NCI-H69 (cell line): ENCODE results near the gene CPLX4.

ENCODE experiments used
- DNase-seq: peaks from one replicate; lab custom pipeline; 2025; lab: John Stamatoyannopoulos, UW

CPLX4 gene

DNA sequence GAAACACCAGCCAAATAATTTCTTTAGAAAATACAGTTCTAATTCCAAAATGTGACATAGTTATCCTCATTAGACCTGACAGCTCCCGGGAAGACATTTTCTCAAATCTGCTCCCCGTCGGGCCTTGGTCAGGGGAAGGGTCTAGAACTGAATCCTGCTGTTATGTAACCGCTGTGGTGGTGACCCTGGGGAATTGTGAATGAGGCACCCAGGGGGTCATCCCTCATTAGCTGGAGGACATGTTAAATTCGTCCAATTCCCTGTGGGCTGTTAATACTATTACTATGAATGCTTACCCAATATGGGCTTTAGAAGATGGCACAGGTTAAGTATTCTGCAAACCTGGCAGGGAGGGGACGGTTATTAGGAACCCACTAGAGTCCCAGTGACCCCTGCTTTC lies 11.8 kb downstream of the CPLX4 start:
- no peak for DNase-seq

DNA sequence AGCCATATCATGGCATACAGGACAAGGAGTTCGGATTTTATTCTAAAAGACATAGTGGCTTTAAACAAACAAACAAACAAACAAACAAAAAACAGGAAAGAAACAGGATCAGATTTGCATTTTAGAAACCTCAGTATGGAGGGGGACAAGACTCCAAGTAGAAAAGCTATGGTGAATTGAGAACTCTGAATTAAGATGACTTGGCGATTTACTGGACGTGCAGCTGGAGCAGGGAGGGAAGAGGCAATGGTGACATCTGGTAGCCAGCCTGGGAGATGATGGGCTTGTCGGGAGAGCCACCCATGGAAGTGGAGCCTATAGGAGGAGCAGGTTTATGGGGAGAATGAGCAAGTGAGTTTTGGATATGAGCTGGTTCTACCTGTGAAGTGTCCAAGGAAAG lies 13.2 kb downstream of the CPLX4 start:
- no peak for DNase-seq

DNA sequence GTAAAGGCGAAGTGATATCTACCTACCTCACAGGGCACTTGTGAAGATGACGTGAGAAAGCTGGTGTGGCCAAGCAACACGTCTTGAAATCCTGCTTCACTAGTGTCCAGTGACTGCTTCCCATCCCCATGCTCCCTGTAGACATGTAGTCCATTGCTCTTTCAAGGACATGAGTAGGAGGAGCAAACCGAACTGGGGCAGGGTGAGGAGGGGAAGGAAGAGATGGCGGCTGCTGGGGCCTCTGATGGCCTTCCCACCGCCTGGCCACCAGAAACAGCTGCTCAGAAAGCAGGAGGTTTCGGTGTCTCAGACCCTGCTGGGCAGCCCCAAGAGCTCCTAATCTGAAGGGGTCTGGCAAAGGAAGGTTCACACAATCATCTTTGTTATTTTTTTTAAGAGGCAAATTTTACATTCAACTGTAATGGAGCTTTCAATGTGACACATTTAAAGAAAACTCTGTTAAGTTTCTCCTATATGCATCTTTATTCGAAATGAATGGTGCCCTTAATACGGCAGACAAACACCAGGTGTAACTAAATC lies 14.7 kb downstream of the CPLX4 start:
- DNase-seq, result no peak

DNA sequence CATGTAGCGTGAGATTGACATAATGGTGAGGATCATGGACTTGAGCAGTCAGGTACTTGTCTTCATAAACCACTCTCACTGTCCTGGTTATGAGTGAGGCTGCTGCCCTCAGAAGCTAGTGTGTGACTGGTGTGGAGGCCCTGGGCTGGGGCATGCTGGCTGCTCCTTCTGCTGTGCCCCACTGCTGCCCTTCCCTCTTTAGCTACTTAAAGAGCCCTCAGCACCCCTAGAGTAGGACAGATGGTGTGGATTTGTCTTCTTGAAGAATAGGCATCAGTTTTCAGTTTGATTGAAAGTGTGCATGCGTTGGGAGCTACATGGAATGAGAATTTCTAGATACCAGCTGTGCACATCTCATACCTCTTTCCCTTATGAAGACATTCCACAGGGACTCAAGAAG lies 15.4 kb downstream of the CPLX4 start:
- peak; percentile 33 for DNase-seq

DNA sequence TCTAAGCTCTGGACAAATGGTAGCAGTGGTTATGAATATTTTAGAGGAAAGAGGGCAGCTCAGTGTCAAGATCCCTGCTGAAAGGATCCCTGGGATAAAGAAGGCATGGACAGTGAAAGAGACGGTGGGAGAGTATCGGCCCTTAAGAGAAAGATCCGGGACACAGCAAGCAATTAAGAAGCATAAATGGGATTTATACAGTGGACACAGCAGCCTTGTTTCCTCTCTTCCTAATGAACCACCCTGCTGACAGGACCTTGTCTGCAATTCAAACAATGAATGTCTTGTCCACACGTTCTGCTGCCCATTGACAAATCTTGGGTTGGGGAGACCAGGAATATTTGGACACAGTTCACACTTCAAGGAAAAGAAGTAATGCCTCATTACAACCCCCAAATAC lies 16.5 kb downstream of the CPLX4 start:
- no peak for DNase-seq

DNA sequence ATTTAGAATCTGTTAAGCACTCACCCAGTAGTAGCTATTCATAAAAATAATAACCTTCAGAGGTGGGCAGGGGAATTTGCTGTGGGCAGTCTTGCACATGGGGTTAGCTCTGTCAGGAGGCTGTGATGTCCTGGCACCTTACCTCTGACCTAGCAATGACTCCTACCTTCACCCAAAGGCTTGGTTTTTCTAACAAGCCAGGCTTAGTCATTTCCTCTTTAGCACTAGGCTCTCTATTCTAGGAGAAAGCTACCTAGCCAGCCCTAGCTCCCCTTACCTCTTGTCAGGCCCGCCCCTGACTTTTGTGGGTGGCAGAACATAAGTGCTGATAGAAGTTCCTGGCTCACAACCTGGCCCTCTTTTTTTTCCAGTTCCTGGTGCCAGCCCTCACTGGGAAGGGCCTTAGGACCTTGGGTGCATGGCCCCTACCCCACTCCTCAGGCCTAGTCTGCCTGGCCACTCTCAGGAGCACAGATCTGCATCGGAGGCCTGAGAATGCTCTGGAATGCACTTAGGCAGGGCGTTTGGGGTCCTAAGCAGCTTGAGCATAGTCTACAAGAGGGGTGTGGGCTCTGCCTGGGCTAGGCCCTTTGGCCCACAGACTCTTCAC lies 17.7 kb downstream of the CPLX4 start:
- no peak for DNase-seq

DNA sequence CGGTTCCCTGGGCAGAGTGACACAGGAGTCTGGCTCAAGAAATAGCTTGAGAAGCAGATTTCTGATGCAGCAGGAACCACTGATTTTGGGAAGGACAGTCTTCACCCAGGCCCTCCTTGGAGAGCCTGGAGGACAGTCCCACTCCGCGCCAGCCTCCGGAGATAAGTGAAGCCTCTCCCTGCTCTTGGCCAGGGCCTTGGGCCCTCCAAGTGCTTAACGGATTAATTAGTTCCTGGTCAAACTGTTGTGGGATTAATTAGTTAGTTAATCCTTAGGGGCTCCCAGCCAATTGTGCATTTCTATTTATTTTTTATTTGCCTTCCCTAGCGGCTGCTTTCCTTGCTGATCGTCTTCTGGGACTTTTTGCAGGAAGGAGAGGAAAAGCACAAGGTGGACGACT lies 19.6 kb downstream of the CPLX4 start:
- DNase-seq, result no peak

DNA sequence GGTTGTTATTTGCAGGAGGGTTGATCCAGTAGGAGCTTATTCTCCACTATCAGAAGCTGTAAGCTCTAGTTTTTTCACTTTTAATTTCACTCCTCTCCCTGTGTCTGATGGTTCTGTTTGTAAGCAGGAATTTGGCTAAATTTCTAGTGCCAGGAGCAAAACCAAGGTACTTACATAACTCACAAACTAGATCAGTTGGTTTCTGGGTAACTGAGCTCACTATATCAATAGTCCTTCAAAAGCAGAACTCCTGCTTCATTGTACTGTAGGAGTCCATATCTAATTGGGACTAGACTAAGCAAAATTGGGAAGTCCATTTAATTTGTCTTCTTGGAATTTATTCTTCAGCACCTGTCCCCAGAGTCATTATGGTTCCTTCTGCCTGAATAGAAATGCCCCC lies 25.1 kb downstream of the CPLX4 start:
- DNase-seq, result no peak

DNA sequence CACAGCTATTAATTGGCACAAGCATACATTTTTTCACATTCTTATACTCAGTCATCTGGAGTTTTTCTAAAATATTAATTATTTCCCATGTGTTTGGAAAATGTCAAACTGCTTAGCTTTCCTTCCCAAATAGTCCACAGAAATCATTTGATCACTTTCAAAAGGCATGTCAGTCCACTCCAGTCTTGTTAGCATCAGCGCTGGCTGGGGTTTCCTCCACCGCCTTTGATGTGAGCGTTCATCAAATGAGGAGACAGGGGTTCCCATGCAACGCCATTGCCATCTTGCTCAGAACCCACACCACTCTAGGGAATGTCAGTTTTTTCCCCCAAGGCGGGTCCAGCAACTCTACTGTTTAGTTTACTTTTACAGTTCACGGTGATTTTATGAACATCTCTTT lies 32.1 kb downstream of the CPLX4 start:
- no peak for DNase-seq

DNA sequence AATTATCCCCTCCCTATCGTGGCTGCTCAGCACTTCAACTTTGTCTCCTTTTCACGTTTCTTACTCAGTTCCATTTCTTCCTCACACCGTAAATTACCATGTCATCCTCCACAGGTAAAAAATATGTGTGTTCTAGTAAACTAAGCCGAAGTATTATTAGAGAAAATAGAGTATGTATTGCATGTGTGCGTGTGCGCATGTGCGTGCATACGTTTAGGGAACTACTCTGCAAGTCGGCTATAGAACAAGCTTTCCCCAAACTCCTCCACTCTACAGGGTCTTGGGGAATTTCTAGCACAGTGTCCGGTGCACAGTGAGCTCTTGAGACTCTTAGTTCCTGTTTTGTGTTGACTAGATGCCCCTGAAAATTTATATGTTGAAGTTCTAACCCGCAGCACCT lies 36.1 kb downstream of the CPLX4 start:
- no peak for DNase-seq

DNA sequence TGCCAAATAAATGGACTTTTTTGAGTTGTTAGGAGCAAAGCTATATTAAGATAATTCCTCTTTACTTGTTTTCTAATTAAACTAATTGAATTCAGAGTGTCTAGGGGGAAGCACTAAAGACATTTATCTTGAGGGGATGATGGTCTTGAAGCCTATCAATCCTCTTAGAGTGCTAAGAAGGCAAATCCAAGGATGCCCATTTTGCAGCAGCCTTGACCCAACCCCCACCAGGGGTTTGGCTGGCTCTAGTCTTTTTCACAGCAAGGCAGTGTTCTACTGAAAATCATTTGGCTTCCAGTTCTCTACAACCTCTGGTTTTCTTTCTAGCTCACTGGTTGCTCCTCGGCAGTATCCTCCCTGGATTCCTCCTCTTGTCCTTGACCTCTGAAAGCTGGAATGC lies 38.7 kb downstream of the CPLX4 start:
- DNase-seq, result no peak

DNA sequence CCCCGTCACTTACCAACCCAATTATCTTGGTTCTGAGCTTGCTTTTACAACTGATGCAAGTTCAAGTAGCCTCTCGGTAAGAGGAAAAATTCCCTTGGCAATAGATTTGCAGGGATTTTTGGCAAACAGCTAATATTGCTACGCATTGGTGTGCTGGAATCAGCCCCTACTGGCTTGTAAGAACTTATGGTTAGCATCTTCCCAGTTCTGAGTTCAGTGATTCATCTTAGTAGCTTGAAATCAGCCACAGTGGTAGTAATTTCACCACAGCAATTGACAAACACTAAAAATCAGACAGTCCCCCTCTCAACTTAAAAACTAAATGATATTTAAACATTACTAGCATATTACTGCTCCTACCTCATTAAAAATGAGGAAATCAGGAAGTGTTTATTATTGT lies 39.3 kb downstream of the CPLX4 start:
- no peak for DNase-seq

DNA sequence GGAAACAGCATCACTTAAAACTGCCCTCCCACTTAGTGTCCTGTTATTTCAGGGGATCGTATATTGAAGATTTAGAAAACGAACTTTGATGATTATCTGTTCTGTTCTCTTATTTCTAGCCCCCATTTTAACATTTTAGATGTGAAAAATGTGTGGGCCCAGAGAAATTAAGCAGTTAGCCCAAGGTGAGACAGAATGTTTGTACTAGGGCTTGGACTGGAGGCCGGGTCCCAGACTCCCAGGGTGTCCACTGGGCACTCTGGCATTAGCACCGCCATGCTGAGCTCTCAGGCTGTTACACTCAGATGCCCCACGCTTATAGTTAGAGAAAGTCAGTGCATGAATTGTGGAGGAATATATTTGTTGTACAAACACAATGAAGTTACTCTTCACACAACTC lies 39.7 kb downstream of the CPLX4 start:
- DNase-seq, result no peak

DNA sequence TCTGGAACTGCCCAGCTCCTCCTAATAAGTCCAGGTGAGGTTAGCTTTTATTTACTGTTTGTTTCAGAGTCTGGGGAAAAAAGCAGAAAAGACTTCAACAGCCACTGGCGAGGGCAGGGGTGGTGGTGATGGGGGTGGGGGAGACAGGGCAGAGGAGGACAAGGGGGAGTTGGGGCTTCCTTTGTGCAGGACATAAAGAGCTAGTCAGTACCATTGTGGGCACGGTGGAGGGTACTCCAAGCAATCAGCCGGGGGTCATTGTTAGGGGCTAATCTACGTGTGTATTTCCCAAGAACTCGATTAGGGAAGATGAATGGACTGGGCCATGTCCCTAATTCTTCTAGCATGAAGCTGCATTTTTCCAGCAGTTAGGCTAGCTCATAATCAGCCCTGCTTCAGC lies 42.4 kb downstream of the CPLX4 start:
- no peak for DNase-seq

DNA sequence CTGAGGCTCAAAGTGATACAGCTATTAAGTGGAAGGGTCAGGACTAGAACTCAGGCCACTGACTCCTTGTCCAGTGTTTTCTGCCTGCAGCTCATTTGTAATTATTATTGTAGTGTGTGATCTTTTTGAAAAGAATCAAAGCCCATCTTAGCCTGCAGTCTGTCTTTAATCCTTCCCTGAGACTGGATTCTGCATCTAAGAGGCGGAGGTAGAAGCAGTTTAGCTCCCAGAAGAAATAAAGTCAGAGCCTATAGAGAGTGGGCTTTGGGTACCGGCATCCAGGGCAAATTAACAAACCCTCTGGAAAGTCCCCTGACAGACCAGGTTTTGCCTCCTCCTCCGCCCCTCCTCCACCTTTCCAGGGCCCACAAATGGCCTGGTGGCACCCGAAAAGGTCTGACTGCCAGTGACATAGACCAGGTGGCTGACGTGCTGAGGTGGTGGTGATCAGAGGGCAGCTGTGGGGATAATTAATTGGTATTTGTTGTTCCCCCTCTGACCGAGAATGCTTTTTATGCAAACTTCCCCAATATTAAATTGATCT lies 43.0 kb downstream of the CPLX4 start:
- DNase-seq, result no peak

DNA sequence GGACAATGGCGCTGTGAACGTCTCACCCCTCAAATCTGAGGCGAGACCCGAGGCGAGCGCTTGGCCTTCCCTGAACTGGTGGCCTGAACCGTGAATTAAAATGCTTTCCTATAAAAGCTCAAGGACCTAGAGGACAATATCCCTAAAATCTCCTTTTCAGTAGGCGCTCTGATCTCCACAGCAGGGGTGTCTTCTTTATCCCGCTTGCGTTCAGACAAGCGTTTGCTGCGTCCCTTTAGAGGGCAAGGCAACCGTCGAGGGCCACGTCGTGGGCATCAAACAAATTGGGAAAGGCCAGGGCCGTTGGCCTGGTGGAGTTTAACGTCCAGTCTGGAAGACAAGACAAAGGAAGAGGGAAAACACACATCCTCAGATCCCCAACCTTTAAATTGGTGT lies 43.9 kb downstream of the CPLX4 start:
- no peak for DNase-seq

DNA sequence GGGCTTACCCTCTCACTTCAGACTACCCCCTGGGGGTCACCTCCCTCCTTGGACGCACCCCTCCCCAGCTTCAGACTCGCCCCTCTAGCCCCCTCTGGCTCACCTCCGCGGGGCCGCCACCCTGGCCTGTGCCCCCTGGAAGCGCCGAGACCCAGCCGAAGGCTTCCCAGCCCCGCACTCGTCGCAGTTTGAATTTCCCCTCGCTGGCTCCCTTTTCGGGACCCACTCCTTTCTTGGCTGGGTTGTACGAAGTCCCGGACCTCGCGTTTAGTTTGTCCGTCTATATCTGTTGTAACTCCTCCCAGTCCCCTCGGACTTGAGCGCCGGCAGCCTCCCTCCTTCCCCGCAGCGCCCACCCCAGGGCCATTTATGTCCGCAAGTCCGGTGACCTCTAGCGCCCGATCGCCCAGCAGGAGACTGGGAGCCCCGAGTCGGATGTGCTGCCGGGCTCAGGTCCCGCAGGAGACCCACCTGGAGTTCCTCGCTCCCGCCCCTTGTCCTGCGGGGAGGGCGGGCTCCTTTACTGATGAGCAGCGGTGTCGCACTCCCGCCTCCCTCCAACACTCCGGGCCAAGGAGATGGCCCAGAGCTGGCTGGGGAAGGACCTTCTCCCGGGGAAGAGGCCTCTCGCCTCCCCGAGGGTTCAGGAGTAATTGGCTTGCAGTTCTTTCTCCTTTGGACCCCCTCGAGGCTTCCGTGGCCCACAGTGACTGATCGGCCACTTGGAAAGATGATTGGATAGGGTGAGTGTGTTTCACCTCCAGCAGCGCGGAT lies 44.5 kb downstream of the CPLX4 start:
- no peak for DNase-seq

DNA sequence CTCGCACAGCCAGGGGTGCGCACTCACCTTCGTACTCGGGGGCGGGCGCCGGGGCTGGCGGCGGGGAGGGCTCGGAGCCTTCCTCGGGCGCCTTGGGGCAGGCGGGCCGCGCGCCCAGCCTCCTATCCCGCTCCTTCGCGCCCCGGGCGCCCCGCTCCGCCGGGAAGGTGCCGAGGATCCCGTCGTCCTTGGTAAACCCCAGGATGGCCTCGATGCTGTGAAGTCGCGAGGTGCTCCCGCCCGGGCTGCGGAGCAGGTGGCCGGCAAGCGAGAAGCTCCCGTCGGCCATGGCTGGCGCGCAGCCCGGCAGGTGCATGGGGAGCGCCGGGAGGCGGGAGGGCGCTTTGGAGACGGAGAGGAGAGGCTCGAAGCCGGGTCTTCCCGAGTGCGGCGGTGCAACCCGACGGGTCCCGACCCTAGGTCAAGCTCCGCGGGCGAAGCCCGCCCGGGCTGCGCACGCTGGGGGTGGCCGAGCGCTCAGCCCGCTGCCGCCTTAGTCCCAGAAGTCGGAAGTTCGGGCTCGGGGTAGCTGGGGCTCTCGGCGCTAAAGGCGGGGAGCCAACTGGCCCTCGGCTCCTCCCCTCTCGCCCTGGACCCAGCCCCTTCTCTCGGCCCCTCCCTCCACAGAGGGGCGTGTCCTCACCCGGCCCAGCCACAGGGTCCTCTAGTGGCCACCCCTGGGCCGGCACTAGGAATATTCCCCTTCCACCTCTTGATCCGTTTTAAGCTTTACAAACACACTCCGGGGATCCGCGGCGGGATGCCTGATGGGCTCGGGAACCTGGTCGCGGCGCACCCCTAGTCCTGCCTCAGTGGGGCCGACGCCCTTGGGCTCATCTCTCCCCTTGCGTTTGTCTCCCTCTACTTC lies 45.3 kb downstream of the CPLX4 start, which contains the start of gene RAX:
Gene RAX (minus strand): TSS at position 564 of the 868 bp plus-strand sequence. CDS start 248 bp downstream, at position 316.
- DNase-seq, result no peak

DNA sequence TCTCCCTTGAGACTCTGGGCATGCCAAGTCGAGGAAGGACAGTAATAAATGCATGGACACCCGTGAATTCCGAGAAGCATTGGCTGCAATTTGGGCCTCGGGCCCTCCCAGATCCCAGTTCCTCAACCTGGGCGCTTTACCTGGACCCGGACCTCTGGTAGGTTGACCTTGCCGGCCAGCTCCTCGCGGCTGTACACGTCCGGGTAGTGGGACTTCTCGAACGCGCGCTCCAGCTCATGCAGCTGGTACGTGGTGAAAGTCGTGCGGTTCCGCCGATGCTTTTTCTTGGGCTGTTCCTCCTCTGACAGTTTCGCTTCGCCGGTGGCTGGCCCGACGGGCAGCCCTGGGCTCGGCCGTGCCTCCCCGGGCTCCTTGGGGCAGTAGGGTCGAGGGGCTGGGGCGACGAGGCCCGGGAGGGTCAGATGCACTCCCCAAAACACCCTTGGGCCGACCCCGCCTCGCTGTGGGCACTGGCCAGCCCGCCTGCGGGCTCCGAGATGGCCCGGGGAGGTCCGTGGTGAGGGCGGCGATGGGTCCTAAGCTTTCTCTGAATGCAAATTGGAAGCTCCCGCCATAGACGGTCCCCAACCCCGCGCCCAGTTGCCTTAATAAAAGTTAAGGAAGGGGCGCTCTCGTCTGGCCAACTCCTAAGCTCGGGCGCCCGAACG lies 46.1 kb downstream of the CPLX4 start:
- no peak for DNase-seq

DNA sequence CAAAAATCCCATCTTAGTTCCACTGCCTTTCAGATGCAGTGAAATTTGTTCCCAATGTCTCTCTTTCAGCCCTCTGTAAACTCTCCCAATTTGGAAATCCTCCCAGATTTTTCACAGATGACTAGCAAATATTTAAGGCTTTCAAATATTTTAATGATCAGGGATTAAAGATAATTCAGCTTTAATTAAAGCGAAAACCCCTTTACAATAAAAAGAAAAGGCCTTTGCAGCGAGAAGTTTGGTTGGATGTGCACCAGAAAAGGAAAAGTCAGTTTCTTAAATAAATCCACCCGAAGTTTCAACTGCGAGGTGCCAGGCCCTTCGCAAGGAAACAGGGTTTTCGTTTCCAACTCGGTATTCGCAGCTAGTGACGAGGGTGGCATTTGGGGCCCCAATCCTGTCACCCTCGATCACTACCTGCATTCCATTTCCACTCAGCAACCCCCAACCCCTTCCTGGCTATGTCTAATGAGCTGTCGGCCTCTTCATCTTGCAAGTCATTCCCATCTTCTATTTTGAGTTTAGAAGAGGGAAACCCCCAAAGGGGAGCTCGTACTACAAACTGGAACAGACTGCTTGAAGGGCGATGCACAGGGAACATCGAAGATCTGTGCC lies 46.7 kb downstream of the CPLX4 start:
- DNase-seq, result no peak

DNA sequence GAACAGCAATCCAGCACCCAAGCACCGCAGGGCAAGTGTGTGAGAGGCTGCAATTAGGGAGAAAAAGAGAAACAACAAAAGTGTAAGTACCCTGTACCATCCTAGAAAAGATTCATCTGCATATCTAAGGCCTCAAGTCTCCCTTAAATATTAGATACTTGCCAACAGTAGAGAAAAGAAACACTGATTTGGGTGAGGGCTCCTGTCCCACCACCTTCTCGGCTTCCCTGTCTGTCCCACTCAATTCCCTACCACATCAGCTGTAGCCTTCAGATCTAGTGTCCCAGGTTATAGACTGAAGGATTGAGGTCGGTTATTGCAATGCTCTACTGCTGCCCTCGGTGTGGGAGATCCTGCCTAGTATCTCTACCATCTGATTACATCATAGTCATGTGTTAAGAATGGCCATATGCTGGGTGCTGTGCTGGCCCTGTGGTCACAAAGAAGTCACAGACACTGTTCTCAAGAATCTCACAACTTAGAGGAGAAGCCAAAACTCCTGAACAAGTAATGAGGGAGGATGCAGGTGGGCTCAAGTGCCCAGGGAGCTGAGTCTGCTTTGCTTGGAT lies 47.7 kb downstream of the CPLX4 start:
- peak; percentile 29 for DNase-seq
